Measurements from ENCODE around the gene ESR2. TPM values are rescaled to one million over a fixed set of nuclear protein-coding genes. Genes with fewer than 3 reads are reported as not detected.

The ESR2 gene
- total RNA-seq, 1 donor, result not detected

- no peak overlapping the region for H2AFZ ChIP-seq (ENCODE audit: low read length)
- H3K9me3 ChIP-seq (ENCODE audit: low read depth, low read length), result no peaks in the 10 kb centered on the region
- no peak overlapping the region for H3K4me2 ChIP-seq (ENCODE audit: insufficient read depth, low read length)
- no peak overlapping the region for H3K27ac ChIP-seq (ENCODE audit: low read depth, low read length)
- TF ChIP-seq CTCF (IDR thresholded peaks at IDR 0.05; ENCODE audit: extremely low read depth, low read depth, low read length), result no peak
- no peaks in the 10 kb centered on the region for H4K20me1 ChIP-seq (ENCODE audit: insufficient read depth, low read length)
- H3K79me2 ChIP-seq (ENCODE audit: insufficient read depth, low read length), result no peaks in the 10 kb centered on the region
- no peak overlapping the region for H3K4me3 ChIP-seq (ENCODE audit: insufficient read depth, low read length)
- H3K27me3 ChIP-seq (ENCODE audit: insufficient read depth, low read length), result peaks cover 4% of the 10 kb centered on the region
- no peaks in the 10 kb centered on the region for H3K36me3 ChIP-seq (ENCODE audit: insufficient read depth, low read length)
- peaks cover 12% of the 10 kb centered on the region for H3K4me1 ChIP-seq (ENCODE audit: insufficient read depth, low read length)
- no peak for DNase-seq (ENCODE audit: insufficient read length, low spot score, missing footprints)
Observed at GRCh38 chr14:64227856-64228255, 66.3 kb downstream of the ESR2 start.

GRCh38 chr14:64225151-64225757 is 68.9 kb downstream of the ESR2 start:
- peaks cover 4% of the 10 kb centered on the region for H3K27me3 ChIP-seq (ENCODE audit: insufficient read depth, low read length)

GRCh38 chr14:64221391-64222003 is 72.7 kb downstream of the ESR2 start:
- Histone ChIP-seq H3K27ac (ENCODE audit: low read depth, low read length) (no peak overlapping the region), H3K9me3 (ENCODE audit: low read depth, low read length) (no peaks in the 10 kb centered on the region), H2AFZ (ENCODE audit: low read length) (no peak overlapping the region), H3K4me2 (ENCODE audit: insufficient read depth, low read length) (no peak overlapping the region), H3K4me3 (ENCODE audit: insufficient read depth, low read length) (no peak overlapping the region), H3K4me1 (ENCODE audit: insufficient read depth, low read length) (no peaks in the 10 kb centered on the region), H4K20me1 (ENCODE audit: insufficient read depth, low read length) (no peaks in the 10 kb centered on the region), H3K36me3 (ENCODE audit: insufficient read depth, low read length) (no peaks in the 10 kb centered on the region), H3K79me2 (ENCODE audit: insufficient read depth, low read length) (no peaks in the 10 kb centered on the region), H3K27me3 (ENCODE audit: insufficient read depth, low read length) (no peaks in the 10 kb centered on the region)
- TF ChIP-seq CTCF (IDR thresholded peaks at IDR 0.05; ENCODE audit: extremely low read depth, low read depth, low read length), result no peak
- no peak for DNase-seq (ENCODE audit: insufficient read length, low spot score, missing footprints)

More at GRCh38 chr14:64225151-64225757, 68.9 kb downstream of the ESR2 start:
- TF ChIP-seq CTCF (IDR thresholded peaks at IDR 0.05; ENCODE audit: extremely low read depth, low read depth, low read length), result no peak
- Histone ChIP-seq H3K4me1 (ENCODE audit: insufficient read depth, low read length) (no peaks in the 10 kb centered on the region), H3K36me3 (ENCODE audit: insufficient read depth, low read length) (no peaks in the 10 kb centered on the region), H3K4me2 (ENCODE audit: insufficient read depth, low read length) (no peak overlapping the region), H3K27ac (ENCODE audit: low read depth, low read length) (no peak overlapping the region), H3K79me2 (ENCODE audit: insufficient read depth, low read length) (no peaks in the 10 kb centered on the region), H4K20me1 (ENCODE audit: insufficient read depth, low read length) (no peaks in the 10 kb centered on the region), H3K9me3 (ENCODE audit: low read depth, low read length) (no peaks in the 10 kb centered on the region), H3K4me3 (ENCODE audit: insufficient read depth, low read length) (no peak overlapping the region), H2AFZ (ENCODE audit: low read length) (no peak overlapping the region)
- no peak for DNase-seq (ENCODE audit: insufficient read length, low spot score, missing footprints)

GRCh38 chr14:64220466-64220865 is 73.7 kb downstream of the ESR2 start:
- no peaks in the 10 kb centered on the region for H4K20me1 ChIP-seq (ENCODE audit: insufficient read depth, low read length)
- no peaks in the 10 kb centered on the region for H3K79me2 ChIP-seq (ENCODE audit: insufficient read depth, low read length)
- no peaks in the 10 kb centered on the region for H3K9me3 ChIP-seq (ENCODE audit: low read depth, low read length)
- no peak overlapping the region for H3K27ac ChIP-seq (ENCODE audit: low read depth, low read length)
- no peak for DNase-seq (ENCODE audit: insufficient read length, low spot score, missing footprints)
- no peaks in the 10 kb centered on the region for H3K4me1 ChIP-seq (ENCODE audit: insufficient read depth, low read length)
- no peaks in the 10 kb centered on the region for H3K36me3 ChIP-seq (ENCODE audit: insufficient read depth, low read length)
- no peak overlapping the region for H2AFZ ChIP-seq (ENCODE audit: low read length)
- H3K27me3 ChIP-seq (ENCODE audit: insufficient read depth, low read length), result no peaks in the 10 kb centered on the region
- no peak overlapping the region for H3K4me2 ChIP-seq (ENCODE audit: insufficient read depth, low read length)
- no peak overlapping the region for H3K4me3 ChIP-seq (ENCODE audit: insufficient read depth, low read length)
- no peak for TF ChIP-seq CTCF (IDR thresholded peaks at IDR 0.05; ENCODE audit: extremely low read depth, low read depth, low read length)

All from osteoblast (primary cell).